ENCODE measurements around the gene CENPB.

Gene CENPB

GRCh38 chr20:3755814-3756480 lies 30.6 kb downstream of the CENPB start:
- no peak for TF ChIP-seq CTCF (IDR thresholded peaks at IDR 0.05; ENCODE audit: low read depth, low read length, missing control alignments)
- H3K4me3 ChIP-seq (ENCODE audit: low read depth, low read length): no peak overlapping the region
- no peak for DNase-seq (ENCODE audit: low read depth)
- in situ Hi-C loops (cut with HindIII; ENCODE audit: low sequenced_read_pairs): loop anchor here (5.0 kb wide), 1 partner anchor 49 kb away; no protein-coding TSS in a partner anchor

- DNase-seq (ENCODE audit: low read depth): no peak
- H3K4me3 ChIP-seq (ENCODE audit: low read depth, low read length): no peak overlapping the region
- in situ Hi-C loops (cut with HindIII; ENCODE audit: low sequenced_read_pairs): loop anchor here (5.0 kb wide), 1 partner anchor 48 kb away; no protein-coding TSS in a partner anchor
- TF ChIP-seq CTCF (IDR thresholded peaks at IDR 0.05; ENCODE audit: low read depth, low read length, missing control alignments): no peak
Measured at GRCh38 chr20:3755269-3755668, 31.3 kb downstream of the CENPB start.

- DNase-seq (ENCODE audit: low read depth): no peak
- in situ Hi-C loops (cut with HindIII; ENCODE audit: low sequenced_read_pairs): no loop called here
- no peak for TF ChIP-seq CTCF (IDR thresholded peaks at IDR 0.05; ENCODE audit: low read depth, low read length, missing control alignments)
- no peak overlapping the region for H3K4me3 ChIP-seq (ENCODE audit: low read depth, low read length)
Measured at GRCh38 chr20:3754276-3754630, 32.3 kb downstream of the CENPB start.

GRCh38 chr20:3753501-3754275 lies 32.9 kb downstream of the CENPB start:
- no peak overlapping the region for H3K4me3 ChIP-seq (ENCODE audit: low read depth, low read length)
- no peak for DNase-seq (ENCODE audit: low read depth)
- in situ Hi-C loops (cut with HindIII; ENCODE audit: low sequenced_read_pairs): no loop called here
- TF ChIP-seq CTCF (IDR thresholded peaks at IDR 0.05; ENCODE audit: low read depth, low read length, missing control alignments): no peak

GRCh38 chr20:3753098-3753497 lies 33.4 kb downstream of the CENPB start:
- TF ChIP-seq CTCF (IDR thresholded peaks at IDR 0.05; ENCODE audit: low read depth, low read length, missing control alignments): peak; percentile 90
- peak; percentile 55 for DNase-seq (ENCODE audit: low read depth)
- H3K4me3 ChIP-seq (ENCODE audit: low read depth, low read length): no peak overlapping the region
- in situ Hi-C loops (cut with HindIII; ENCODE audit: low sequenced_read_pairs): no loop called here

- no peak for TF ChIP-seq CTCF (IDR thresholded peaks at IDR 0.05; ENCODE audit: low read depth, low read length, missing control alignments)
- no peak for DNase-seq (ENCODE audit: low read depth)
- in situ Hi-C loops (cut with HindIII; ENCODE audit: low sequenced_read_pairs): no loop called here
- peak overlapping the region; percentile 41 for H3K4me3 ChIP-seq (ENCODE audit: low read depth, low read length)
Measured at GRCh38 chr20:3752386-3752759, 34.2 kb downstream of the CENPB start.

Data from astrocyte of the cerebellum (primary cell).